ENCODE data around the gene CDC42BPG.

Gene CDC42BPG, protein sequence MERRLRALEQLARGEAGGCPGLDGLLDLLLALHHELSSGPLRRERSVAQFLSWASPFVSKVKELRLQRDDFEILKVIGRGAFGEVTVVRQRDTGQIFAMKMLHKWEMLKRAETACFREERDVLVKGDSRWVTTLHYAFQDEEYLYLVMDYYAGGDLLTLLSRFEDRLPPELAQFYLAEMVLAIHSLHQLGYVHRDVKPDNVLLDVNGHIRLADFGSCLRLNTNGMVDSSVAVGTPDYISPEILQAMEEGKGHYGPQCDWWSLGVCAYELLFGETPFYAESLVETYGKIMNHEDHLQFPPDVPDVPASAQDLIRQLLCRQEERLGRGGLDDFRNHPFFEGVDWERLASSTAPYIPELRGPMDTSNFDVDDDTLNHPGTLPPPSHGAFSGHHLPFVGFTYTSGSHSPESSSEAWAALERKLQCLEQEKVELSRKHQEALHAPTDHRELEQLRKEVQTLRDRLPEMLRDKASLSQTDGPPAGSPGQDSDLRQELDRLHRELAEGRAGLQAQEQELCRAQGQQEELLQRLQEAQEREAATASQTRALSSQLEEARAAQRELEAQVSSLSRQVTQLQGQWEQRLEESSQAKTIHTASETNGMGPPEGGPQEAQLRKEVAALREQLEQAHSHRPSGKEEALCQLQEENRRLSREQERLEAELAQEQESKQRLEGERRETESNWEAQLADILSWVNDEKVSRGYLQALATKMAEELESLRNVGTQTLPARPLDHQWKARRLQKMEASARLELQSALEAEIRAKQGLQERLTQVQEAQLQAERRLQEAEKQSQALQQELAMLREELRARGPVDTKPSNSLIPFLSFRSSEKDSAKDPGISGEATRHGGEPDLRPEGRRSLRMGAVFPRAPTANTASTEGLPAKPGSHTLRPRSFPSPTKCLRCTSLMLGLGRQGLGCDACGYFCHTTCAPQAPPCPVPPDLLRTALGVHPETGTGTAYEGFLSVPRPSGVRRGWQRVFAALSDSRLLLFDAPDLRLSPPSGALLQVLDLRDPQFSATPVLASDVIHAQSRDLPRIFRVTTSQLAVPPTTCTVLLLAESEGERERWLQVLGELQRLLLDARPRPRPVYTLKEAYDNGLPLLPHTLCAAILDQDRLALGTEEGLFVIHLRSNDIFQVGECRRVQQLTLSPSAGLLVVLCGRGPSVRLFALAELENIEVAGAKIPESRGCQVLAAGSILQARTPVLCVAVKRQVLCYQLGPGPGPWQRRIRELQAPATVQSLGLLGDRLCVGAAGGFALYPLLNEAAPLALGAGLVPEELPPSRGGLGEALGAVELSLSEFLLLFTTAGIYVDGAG (N-terminal part only)

DNA sequence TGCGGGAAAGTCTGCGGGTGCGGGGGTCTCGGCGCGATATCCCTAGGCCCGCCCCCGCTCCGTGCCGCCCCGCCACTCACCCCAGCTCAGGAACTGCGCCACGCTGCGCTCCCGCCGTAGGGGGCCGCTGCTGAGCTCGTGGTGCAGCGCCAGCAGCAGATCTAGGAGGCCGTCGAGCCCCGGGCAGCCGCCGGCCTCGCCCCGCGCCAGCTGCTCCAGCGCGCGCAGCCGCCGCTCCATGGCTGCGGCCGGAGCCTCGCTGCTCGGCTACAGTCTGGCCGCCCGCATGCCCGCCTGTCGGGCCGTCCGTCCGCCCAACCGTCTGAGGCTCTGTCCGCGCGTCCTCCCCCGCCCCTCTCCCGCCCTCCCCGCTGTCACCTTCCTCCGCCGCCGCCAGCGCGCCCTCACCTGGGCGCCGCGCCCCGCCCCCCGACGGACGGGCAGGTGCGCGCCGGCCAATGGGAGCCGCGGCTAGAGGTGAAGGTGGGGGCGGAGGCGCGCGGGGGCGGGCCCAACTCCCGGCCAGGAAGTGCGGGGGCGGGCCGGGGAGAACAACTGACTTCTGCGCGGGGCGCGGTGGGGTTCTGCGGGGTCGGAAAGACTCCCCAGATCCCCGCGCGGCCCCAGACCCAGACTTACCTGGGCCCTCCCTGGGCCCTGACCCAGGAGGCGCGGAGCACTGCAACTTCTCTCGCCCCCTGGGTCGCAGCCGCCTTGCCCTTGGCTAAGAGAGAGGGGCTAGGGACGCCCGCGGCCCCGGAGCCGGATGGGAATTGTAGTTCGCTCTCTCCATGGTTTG lies at the start of gene CDC42BPG:
CDC42BPG (minus strand) TSS at position 324 of the 799 bp plus-strand sequence; CDS start at position 240, 84 bp downstream.
- peak; percentile 82 for DNase-seq

DNA sequence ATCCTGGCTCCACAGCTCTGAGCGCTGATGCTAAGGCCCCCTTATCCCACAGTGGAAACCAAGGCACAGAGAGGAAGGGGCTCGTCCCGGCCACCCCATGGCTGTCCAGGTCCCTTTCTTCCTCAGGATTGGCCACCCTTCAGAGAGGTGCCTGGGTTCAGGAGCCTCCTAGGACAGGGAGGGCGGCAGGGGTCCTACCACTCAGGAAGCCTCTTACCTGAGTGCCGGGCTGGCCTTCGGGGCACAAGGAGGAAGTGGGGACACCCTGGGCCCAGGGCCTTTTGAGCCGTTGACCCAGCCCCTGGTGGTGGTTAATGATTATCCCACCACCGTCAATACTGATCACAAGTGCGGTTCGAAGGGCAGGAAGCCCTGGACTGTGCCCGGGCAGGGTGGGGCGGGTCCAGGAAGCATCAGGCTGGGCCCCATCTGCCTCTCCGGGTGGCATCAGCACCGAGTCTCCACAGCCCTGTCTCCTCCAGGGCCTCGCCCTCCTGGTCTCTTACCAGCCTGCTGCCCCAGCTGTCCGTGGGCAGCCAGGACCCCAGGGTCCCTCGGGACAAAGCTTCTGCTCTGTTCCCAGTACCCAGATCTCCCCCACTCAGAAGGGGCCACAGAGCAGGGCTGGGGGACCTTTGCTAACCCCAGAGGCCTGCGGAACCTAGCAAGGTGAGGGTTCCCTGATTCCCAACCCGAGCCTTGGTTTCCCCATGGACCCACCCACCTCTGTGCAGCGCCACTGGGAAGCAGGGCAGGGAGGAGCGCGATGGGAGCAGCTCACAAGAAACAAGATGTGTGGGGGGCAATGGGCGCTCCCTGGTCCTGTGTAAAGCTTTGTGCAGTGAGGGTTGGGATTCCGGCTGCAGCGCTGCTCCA lies 49.0 kb upstream of the CDC42BPG start:
- DNase-seq: no peak

DNA sequence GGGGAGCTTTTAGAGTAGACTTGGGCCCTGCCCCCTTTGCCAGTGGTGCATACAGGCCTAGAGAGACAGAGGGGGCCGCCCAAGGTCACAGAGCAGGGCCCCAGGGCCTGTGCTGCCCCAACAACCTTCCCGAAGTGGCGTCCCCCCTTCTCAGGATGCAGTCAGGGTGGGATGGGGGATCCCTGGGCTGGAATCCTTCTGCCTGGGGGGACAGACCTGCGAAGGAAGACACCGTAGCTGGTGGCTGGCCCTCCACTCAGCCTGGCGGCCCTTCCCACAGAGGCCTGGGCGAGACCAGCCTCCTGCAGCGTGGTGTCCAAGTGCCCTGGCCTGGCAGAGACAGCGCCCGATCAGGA lies 48.4 kb upstream of the CDC42BPG start:
- DNase-seq: no peak

GRCh38 chr11:64892411-64892831 lies 48.0 kb upstream of the CDC42BPG start:
- DNase-seq: no peak

- no peak for DNase-seq
Observed at GRCh38 chr11:64891880-64892279, 47.4 kb upstream of the CDC42BPG start.

DNA sequence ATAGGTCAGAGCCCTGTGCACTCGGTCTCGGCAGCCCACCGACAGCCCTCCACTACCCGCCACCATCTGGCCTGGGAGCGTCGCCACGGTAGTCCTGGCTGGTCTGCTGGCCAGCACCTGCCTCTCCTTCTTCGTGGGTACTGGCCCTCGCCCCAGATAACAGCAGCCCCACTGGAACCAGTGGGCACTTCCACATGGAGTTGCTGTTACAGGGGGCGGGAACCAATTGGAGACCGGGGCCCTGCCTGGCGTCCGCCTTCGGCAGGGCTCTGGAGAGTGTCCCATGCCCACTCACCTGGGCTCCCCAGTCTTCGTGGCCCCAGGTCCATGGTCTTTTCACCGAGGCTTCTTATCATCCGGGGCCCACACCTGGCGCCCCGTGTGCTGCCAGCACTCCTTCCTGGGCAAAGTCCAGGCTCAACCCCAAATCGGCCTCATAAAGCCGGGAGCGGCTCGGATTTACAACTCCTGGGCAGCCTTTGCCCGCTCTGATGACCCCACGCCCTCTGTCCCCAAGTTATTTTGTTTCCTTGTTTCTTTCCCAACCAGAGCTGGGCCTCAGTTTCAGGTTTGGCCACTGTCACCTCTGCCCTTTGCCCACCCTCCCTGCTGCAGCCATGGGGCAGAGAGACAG lies 46.9 kb upstream of the CDC42BPG start:
- no peak for DNase-seq

DNA sequence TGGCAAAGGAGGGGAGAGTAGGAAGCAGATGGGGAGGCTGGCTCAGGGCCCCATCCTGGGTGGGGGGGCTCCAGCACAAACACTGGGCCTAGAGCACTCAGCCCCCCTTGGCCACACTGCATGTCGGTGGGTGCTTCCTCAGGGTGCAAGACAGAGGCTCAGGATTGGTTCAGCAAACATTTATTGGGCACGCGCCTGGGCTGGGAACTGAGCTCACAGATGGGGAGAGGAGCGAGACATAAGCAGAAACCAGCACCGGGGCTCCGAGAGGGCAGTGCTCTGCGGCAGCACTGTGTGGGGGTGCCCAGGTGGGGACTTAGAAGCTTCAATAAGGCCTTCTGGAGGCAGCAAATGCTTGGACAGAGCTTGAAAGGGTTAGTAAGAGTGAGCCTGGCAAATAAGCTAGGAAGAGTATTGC lies 46.1 kb upstream of the CDC42BPG start:
- DNase-seq: no peak

GRCh38 chr11:64888729-64889511 lies 44.5 kb upstream of the CDC42BPG start:
- no peak for DNase-seq

DNA sequence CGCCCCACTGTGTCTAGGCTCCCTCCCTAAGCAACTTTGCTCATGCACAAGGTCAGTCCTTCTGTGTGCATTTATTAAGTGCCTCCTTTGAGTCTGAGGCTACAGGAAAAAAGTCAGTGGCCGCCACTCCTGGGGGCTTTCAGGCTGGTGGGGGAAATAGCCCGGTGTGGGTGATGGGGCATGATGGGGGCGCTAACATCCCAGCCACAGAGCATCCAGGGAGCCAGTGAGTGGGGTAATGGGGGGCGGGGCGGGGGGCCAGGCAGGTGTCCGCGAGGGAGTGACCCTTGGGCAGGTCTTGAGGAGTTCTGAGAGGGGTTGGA lies 43.9 kb upstream of the CDC42BPG start:
- no peak for DNase-seq

GRCh38 chr11:64887757-64888405 lies 43.4 kb upstream of the CDC42BPG start:
- peak; percentile 47 for DNase-seq

- no peak for DNase-seq
Observed at GRCh38 chr11:64887234-64887756, 42.8 kb upstream of the CDC42BPG start.

DNA sequence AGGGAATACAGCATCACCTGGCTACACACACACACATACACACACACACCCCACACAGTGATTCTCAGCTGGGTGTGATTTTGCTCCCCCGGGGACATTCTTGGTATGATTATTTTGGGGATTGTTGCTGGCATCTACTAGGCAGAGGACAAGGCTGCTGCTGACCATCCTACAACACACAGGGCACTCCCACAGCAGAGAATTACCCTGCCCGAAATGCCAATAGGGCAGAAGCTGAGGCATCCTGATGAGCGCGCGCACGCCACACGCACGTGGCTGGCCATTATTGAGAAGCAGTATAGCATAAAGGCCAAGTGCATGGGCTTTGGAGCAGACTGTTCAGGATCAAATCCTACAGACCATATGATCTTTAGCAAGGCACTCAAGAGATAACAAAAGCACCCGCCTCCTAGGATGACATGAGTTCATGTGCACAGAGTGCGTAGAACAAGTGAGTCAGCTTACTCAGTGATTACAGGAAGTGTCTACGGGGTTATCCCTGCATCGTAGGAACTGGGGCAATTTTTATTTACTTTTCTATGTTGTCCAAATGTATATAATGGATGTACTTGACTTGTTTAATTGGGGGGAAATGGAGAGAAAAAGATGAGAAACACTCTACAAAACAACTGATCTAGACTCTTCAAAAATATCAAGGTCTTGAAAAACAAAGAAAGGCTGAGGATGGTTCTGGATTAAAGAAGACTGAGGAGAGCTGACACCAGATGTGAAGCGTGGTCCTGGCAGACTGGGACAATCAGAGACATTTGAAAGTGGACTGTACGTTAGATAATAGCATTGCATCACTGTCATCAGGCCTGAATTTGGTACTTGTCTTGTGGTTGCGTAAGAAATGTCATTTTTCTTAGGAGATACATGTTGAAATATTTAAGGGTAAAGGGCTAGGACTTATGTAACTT lies 41.2 kb upstream of the CDC42BPG start:
- DNase-seq: no peak

DNA sequence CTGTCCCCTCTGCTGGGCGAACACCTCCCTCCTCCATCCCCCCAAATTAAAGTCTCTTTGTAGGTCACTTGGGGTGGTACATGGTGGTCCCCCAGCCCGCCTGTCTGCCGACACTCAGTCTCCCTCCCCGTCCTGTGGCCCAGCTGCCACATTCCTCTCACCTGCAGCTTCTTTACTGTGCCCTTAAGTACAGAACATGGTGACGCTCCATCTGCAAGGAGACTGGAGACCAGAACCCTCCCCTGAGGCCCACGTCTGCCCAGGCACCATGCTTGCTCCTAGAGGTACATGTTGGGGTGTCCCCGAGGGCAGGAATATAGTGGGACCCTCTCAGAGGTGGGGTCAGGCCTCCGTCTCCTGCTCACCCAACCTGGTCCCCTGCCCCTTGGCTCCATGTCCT lies 39.6 kb upstream of the CDC42BPG start:
- DNase-seq: no peak

GRCh38 chr11:64883575-64883974 lies 39.1 kb upstream of the CDC42BPG start:
- no peak for DNase-seq

DNA sequence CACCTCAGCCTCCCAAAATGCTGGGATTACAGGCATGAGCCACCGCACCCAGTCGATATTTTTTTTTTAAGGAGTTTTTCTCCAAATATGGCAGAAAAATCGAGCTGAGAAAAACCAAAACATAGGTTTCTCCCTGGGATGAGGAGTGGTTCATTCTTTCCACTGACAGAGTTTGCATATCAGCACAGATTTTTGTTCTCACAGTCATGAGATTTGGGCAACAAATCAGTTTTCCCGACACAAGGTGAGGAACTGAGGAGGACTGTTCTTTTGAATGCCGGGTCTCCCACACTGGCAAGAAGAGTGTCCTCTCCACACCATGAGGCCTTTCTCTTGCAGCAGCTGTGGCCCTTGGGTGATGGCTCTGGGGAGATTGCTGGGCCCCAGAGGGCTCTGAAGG lies 37.8 kb upstream of the CDC42BPG start:
- DNase-seq: no peak

DNA sequence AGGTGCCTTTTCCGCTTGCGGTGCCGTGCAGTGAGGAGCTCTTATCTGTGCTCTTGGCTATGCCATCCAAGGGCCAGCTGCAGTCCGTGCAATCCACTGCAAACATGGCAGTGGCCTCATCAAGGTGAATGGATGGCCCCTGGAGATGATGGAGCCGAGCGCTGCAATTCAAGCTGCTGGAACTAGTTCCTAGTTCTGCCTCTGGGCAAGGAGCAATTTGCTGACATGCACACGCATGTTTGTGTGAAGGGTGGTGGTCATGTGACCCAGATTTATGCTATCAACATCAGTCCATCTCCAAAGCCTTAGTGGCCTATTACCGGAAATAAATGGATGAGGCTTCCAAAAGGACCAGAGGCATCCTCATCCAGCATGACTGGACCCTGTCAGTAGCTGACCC lies 37.0 kb upstream of the CDC42BPG start:
- no peak for DNase-seq

GRCh38 chr11:64880240-64881001 lies 36.0 kb upstream of the CDC42BPG start:
- DNase-seq: no peak
